Measurements from ENCODE around the gene PDIK1L. TPM values are rescaled to one million over a fixed set of nuclear protein-coding genes. Genes with fewer than 3 reads are reported as not detected.

Gene PDIK1L
- total and polyA plus RNA-seq, 2 of the 8 experiments (the other 6 are each of a cell fraction or from before 2014, with no cell fraction given) = 0.95 to 4.5 TPM

- no peak for TF ChIP-seq EZH2 (IDR thresholded peaks at IDR 0.05; ENCODE audit: low read depth, low read length, severe bottlenecking)
- no peak for TF ChIP-seq CTBP2 (IDR thresholded peaks at IDR 0.05; ENCODE audit: borderline replicate concordance, insufficient read depth, insufficient read length, low read length)
- TF ChIP-seq ATF2 (IDR thresholded peaks at IDR 0.05; ENCODE audit: low read length) = no peak
- TF ChIP-seq ZNF274 (IDR thresholded peaks at IDR 0.05; ENCODE audit: borderline replicate concordance, extremely low read depth, low read length) = no peak
- peak; percentile 84 for TF ChIP-seq ASH2L (IDR thresholded peaks at IDR 0.05; ENCODE audit: low read length)
- no peak for TF ChIP-seq SIX5 (IDR thresholded peaks at IDR 0.05; ENCODE audit: low read depth, low read length)
- TF ChIP-seq CBX8 (IDR thresholded peaks at IDR 0.05; ENCODE audit: borderline replicate concordance, low read depth, low read length) = no peak
Measured at GRCh38 chr1:26111530-26112406, at the start of gene PDIK1L (continued).
